HG03460 (cell line): ENCODE measurements around the gene NEU4.
"Not testable (repeated sequence)": the region's sequence is repeated elsewhere in the genome, so short reads cannot be mapped to it uniquely, and the experiment has no call there.

Experiments used
- ATAC-seq: cut with Tn5 transposase; IDR thresholded peaks from one replicate; pipeline ENCODE4 v1.9.1; 2021; ENCODE audit not compliant: unreplicated experiment

NEU4 gene

GRCh38 chr2:241774419-241775222, 34.4 kb upstream of the NEU4 start:
- no peak for ATAC-seq

GRCh38 chr2:241775223-241776177, 33.5 kb upstream of the NEU4 start:
- ATAC-seq = no peak

GRCh38 chr2:241776336-241777169, 32.4 kb upstream of the NEU4 start, which contains the start of gene GAL3ST2:
GAL3ST2 (plus strand) TSS chr2:241776822; CDS start chr2:241776956, 134 bp downstream.
- ATAC-seq = no peak

GRCh38 chr2:241777170-241777685, 31.8 kb upstream of the NEU4 start:
- no peak for ATAC-seq

- ATAC-seq = no peak
Measured at GRCh38 chr2:241777686-241778627, 31.0 kb upstream of the NEU4 start.

- no peak for ATAC-seq
Measured at GRCh38 chr2:241780939-241781569, 27.9 kb upstream of the NEU4 start.

GRCh38 chr2:241782053-241782452, 26.9 kb upstream of the NEU4 start:
- ATAC-seq = not testable (repeated sequence)

- no peak for ATAC-seq
Measured at GRCh38 chr2:241788135-241788534, 20.9 kb upstream of the NEU4 start.

- no peak for ATAC-seq
Measured at GRCh38 chr2:241788572-241788971, 20.4 kb upstream of the NEU4 start.

- not testable (repeated sequence) for ATAC-seq
Measured at GRCh38 chr2:241791385-241791784, 17.6 kb upstream of the NEU4 start.

GRCh38 chr2:241793385-241793784, 15.6 kb upstream of the NEU4 start:
- no peak for ATAC-seq

GRCh38 chr2:241794250-241794823, 14.7 kb upstream of the NEU4 start:
- ATAC-seq = no peak

- ATAC-seq = no peak
Measured at GRCh38 chr2:241795021-241795999, 13.7 kb upstream of the NEU4 start.

- no peak for ATAC-seq
Measured at GRCh38 chr2:241796209-241796608, 12.8 kb upstream of the NEU4 start.

- no peak for ATAC-seq
Measured at GRCh38 chr2:241796610-241797138, 12.3 kb upstream of the NEU4 start.

GRCh38 chr2:241797441-241798080, 11.4 kb upstream of the NEU4 start:
- no peak for ATAC-seq
